Measurements from ENCODE around the gene HOXB1. TPM values are rescaled to one million over a fixed set of nuclear protein-coding genes. Genes with fewer than 3 reads are reported as not detected.

Gene HOXB1
- total and polyA plus RNA-seq, 2 experiments from 2014 or later, result not detected

- H3K4me1 ChIP-seq (ENCODE audit: insufficient read depth), result peaks cover 14% of the 10 kb centered on the region
- Mint-ChIP-seq H3K36me3 (ENCODE audit: low read depth) (no peaks in the 10 kb centered on the region), H3K27me3 (ENCODE audit: insufficient read depth, low read depth, poor library complexity) (peaks cover 17% of the 10 kb centered on the region), H3K27ac (no peak overlapping the region), H3K4me1 (peaks cover 21% of the 10 kb centered on the region), H3K9me3 (no peaks in the 10 kb centered on the region; the same call in 2 of the 3 replicates), H3K4me3 (no peak overlapping the region)
- no peak overlapping the region for H3K4me3 ChIP-seq
- 0 out of 2 replicates have a peak, but pooled peaks cover 3% of the 10 kb centered on the region for H3F3A ChIP-seq (replicated peaks; ENCODE audit: low read depth)
- no peak for TF ChIP-seq ZNF114 (CRISPR knock-in tag; IDR thresholded peaks at IDR 0.05)
- TF ChIP-seq, protein P1, sequence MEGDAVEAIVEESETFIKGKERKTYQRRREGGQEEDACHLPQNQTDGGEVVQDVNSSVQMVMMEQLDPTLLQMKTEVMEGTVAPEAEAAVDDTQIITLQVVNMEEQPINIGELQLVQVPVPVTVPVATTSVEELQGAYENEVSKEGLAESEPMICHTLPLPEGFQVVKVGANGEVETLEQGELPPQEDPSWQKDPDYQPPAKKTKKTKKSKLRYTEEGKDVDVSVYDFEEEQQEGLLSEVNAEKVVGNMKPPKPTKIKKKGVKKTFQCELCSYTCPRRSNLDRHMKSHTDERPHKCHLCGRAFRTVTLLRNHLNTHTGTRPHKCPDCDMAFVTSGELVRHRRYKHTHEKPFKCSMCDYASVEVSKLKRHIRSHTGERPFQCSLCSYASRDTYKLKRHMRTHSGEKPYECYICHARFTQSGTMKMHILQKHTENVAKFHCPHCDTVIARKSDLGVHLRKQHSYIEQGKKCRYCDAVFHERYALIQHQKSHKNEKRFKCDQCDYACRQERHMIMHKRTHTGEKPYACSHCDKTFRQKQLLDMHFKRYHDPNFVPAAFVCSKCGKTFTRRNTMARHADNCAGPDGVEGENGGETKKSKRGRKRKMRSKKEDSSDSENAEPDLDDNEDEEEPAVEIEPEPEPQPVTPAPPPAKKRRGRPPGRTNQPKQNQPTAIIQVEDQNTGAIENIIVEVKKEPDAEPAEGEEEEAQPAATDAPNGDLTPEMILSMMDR (conservative IDR thresholded peaks at IDR 0.05; ENCODE audit: low read depth in 2 of 2), result no peak
- TF ChIP-seq STAT1 (IDR thresholded peaks at IDR 0.05; ENCODE audit: unreplicated experiment), result no peak
- TF ChIP-seq JUNB (IDR thresholded peaks at IDR 0.05; ENCODE audit: unreplicated experiment), result no peak
- no peak for TF ChIP-seq CREB1 (CRISPR knock-in tag; IDR thresholded peaks at IDR 0.05; ENCODE audit: low read depth)
- TF ChIP-seq NANOG (IDR thresholded peaks at IDR 0.05; ENCODE audit: borderline replicate concordance), result no peak
- TF ChIP-seq ZNF331 (CRISPR knock-in tag; IDR thresholded peaks at IDR 0.05; ENCODE audit: low read depth), result no peak
- TF ChIP-seq EZH2 (IDR thresholded peaks at IDR 0.05; ENCODE audit: low read depth, unreplicated experiment), result no peak
- TF ChIP-seq ETS1 (IDR thresholded peaks at IDR 0.05), result no peak
- TF ChIP-seq POLR2AphosphoS5 (IDR thresholded peaks at IDR 0.05; ENCODE audit: low read depth), result no peak
- no peak for TF ChIP-seq EZH2phosphoT487 (IDR thresholded peaks at IDR 0.05; ENCODE audit: unreplicated experiment)
- TF ChIP-seq, protein P2, sequence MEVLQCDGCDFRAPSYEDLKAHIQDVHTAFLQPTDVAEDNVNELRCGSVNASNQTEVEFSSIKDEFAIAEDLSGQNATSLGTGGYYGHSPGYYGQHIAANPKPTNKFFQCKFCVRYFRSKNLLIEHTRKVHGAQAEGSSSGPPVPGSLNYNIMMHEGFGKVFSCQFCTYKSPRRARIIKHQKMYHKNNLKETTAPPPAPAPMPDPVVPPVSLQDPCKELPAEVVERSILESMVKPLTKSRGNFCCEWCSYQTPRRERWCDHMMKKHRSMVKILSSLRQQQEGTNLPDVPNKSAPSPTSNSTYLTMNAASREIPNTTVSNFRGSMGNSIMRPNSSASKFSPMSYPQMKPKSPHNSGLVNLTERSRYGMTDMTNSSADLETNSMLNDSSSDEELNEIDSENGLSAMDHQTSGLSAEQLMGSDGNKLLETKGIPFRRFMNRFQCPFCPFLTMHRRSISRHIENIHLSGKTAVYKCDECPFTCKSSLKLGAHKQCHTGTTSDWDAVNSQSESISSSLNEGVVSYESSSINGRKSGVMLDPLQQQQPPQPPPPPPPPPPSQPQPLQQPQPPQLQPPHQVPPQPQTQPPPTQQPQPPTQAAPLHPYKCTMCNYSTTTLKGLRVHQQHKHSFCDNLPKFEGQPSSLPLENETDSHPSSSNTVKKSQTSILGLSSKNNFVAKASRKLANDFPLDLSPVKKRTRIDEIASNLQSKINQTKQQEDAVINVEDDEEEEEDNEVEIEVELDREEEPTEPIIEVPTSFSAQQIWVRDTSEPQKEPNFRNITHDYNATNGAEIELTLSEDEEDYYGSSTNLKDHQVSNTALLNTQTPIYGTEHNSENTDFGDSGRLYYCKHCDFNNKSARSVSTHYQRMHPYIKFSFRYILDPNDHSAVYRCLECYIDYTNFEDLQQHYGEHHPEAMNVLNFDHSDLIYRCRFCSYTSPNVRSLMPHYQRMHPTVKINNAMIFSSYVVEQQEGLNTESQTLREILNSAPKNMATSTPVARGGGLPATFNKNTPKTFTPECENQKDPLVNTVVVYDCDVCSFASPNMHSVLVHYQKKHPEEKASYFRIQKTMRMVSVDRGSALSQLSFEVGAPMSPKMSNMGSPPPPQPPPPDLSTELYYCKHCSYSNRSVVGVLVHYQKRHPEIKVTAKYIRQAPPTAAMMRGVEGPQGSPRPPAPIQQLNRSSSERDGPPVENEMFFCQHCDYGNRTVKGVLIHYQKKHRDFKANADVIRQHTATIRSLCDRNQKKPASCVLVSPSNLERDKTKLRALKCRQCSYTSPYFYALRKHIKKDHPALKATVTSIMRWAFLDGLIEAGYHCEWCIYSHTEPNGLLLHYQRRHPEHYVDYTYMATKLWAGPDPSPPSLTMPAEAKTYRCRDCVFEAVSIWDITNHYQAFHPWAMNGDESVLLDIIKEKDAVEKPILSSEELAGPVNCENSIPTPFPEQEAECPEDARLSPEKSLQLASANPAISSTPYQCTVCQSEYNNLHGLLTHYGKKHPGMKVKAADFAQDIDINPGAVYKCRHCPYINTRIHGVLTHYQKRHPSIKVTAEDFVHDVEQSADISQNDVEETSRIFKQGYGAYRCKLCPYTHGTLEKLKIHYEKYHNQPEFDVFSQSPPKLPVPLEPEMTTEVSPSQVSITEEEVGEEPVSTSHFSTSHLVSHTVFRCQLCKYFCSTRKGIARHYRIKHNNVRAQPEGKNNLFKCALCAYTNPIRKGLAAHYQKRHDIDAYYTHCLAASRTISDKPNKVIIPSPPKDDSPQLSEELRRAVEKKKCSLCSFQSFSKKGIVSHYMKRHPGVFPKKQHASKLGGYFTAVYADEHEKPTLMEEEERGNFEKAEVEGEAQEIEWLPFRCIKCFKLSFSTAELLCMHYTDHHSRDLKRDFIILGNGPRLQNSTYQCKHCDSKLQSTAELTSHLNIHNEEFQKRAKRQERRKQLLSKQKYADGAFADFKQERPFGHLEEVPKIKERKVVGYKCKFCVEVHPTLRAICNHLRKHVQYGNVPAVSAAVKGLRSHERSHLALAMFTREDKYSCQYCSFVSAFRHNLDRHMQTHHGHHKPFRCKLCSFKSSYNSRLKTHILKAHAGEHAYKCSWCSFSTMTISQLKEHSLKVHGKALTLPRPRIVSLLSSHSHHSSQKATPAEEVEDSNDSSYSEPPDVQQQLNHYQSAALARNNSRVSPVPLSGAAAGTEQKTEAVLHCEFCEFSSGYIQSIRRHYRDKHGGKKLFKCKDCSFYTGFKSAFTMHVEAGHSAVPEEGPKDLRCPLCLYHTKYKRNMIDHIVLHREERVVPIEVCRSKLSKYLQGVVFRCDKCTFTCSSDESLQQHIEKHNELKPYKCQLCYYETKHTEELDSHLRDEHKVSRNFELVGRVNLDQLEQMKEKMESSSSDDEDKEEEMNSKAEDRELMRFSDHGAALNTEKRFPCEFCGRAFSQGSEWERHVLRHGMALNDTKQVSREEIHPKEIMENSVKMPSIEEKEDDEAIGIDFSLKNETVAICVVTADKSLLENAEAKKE (CRISPR knock-in tag; IDR thresholded peaks at IDR 0.05), result no peak
- TF ChIP-seq, protein P3, sequence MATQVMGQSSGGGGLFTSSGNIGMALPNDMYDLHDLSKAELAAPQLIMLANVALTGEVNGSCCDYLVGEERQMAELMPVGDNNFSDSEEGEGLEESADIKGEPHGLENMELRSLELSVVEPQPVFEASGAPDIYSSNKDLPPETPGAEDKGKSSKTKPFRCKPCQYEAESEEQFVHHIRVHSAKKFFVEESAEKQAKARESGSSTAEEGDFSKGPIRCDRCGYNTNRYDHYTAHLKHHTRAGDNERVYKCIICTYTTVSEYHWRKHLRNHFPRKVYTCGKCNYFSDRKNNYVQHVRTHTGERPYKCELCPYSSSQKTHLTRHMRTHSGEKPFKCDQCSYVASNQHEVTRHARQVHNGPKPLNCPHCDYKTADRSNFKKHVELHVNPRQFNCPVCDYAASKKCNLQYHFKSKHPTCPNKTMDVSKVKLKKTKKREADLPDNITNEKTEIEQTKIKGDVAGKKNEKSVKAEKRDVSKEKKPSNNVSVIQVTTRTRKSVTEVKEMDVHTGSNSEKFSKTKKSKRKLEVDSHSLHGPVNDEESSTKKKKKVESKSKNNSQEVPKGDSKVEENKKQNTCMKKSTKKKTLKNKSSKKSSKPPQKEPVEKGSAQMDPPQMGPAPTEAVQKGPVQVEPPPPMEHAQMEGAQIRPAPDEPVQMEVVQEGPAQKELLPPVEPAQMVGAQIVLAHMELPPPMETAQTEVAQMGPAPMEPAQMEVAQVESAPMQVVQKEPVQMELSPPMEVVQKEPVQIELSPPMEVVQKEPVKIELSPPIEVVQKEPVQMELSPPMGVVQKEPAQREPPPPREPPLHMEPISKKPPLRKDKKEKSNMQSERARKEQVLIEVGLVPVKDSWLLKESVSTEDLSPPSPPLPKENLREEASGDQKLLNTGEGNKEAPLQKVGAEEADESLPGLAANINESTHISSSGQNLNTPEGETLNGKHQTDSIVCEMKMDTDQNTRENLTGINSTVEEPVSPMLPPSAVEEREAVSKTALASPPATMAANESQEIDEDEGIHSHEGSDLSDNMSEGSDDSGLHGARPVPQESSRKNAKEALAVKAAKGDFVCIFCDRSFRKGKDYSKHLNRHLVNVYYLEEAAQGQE (IDR thresholded peaks at IDR 0.05; ENCODE audit: unreplicated experiment), result no peak
- DNase-seq (ENCODE audit: low spot score), result no peak
- 0 out of 2 replicates have a peak, but pooled peaks cover 5% of the 10 kb centered on the region for H4K20me1 ChIP-seq (replicated peaks; ENCODE audit: insufficient read depth)
- H3K79me2 ChIP-seq (replicated peaks; ENCODE audit: insufficient read depth), result no peaks in the 10 kb centered on the region
- no peak for ATAC-seq
- H3K4me2 ChIP-seq, result no peak overlapping the region
- H3K27me3 ChIP-seq (ENCODE audit: insufficient read depth), result peaks cover 24% of the 10 kb centered on the region
- no peak overlapping the region for H3K27ac ChIP-seq (ENCODE audit: low read depth)
- H2AFZ ChIP-seq, result peak overlapping the region; percentile 91; the same call in 1 of the 2 replicates
- no peaks in the 10 kb centered on the region for H3K36me3 ChIP-seq (ENCODE audit: insufficient read depth)
- H3K9me2 ChIP-seq (ENCODE audit: insufficient read depth), result no peaks in the 10 kb centered on the region
Measured at GRCh38 chr17:48486557-48486956, 44.3 kb downstream of the HOXB1 start.

Measured in GM23338 (cell line).